Measurements from ENCODE around the gene KCNJ6.

The KCNJ6 gene

DNA sequence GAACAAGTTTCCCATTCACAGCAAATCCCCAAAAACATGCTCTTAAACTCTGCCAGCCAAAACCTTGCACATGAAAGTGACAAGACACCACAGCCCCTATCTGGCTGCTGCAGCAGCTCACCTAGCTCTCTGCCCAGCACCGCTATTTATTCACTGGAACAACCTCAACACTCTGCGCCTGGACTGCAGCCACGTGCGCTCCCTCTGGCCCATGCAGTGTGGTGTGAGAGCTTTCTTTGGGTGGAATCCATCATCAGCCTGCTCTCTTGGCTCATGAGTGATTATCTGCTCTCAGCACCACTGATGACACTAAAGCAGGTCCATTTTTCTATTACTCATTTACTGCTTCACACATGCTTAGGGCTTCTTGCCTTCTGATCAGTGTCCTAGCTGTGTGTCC, 11.4 kb downstream of the KCNJ6 start:
- DNase-seq = no peak

GRCh38 chr21:37903396-37903795, 12.9 kb downstream of the KCNJ6 start:
- DNase-seq = no peak

DNA sequence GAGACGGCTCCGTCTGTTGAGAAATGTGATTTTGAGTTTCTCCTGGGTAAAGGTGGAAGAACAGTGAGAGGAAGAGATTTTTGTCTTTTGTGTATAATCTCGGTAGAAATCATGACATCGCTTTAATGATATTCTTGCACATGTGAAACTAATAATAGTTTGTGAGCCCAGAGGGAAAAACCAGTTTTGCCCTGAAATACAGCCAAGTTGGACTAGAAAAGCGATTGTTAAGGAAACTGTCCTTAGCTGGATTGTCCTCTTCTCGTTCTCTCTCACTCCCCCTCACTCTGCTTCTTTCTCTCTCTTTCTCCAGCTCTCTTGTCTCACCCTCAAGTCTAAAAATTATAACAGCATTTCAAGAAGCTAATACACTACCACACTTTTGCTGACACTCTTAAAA, 17.1 kb downstream of the KCNJ6 start:
- no peak for DNase-seq

DNA sequence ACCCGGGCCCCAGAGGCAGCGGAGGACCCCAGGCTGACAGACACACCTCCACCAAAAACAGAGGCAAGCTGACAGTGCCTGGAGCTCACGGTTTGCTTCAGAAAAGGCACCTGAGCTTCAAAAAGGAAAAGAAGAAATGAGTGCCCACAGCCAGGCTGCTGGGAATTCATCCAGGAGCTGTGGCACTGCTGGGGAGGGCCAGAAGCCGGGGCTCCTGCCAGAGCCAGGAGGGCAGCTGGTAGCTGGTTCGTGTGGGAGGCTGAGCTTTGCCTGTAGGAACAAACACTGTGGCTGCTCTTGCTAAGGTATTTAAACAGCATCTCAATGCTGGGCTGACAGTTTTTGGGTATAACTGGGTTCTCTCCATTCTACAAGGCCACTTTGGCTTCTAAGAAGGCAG, 19.5 kb downstream of the KCNJ6 start:
- DNase-seq = no peak

DNA sequence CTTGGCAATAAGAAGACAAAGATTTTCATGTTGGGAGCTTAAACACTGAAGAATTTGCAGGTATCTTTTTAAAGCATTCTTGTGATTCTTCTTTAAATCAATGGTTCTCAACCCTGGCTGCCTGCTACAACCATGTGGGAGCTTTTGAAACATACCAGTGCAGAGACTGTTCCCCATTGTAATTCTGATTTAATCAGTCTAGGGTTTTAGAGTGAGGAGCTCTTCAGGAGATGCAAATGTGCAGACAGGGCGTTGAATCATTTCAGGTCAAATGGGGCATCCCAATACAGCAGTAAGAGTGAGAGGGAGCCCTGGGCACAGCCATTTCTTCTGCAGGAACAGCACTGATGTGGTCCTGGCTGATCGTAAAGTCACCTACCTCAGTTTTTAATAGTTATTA, 24.3 kb downstream of the KCNJ6 start:
- no peak for DNase-seq

DNA sequence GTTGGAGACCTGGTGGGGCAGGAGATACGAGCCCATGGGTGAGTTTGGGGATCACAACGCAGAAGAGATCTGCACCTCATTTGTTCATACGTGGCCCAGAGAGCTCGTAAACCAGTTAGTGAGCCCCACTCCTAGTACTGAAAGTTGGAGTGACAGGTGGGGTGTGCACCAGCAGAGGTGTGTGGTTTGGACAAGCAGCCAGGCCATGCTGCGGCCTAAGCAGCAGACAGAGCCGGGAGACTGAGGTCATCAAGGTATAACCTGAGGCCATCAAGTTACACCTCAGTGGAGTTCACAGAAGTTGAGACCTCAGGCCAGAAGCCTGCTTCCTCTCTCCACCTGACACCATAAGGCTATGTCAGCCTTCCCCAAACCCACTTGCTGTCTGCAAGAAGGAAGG, 27.6 kb downstream of the KCNJ6 start:
- no peak for DNase-seq

- no peak for DNase-seq
These were observed 29.4 kb downstream of the KCNJ6 start for GRCh38 chr21:37886726-37887299.

DNA sequence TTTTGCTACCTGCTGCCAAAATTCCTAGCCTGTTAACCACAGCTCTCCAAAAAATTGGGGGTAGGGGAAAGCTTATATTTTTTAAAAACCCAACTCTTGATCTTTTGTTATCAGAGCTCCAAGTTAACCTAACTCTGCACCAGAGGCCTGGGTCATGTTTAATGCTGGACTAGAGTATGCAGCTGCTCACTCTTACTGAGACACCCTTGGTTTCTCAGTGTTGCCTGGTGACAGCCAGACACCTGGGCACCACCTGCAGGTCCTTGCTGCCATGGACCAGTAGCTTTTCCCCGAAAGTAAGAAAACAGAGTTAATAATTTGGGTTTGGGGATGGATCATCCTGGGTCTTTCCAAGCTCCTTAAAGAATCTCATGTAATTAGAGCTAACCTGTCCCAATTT, 30.1 kb downstream of the KCNJ6 start:
- no peak for DNase-seq

DNA sequence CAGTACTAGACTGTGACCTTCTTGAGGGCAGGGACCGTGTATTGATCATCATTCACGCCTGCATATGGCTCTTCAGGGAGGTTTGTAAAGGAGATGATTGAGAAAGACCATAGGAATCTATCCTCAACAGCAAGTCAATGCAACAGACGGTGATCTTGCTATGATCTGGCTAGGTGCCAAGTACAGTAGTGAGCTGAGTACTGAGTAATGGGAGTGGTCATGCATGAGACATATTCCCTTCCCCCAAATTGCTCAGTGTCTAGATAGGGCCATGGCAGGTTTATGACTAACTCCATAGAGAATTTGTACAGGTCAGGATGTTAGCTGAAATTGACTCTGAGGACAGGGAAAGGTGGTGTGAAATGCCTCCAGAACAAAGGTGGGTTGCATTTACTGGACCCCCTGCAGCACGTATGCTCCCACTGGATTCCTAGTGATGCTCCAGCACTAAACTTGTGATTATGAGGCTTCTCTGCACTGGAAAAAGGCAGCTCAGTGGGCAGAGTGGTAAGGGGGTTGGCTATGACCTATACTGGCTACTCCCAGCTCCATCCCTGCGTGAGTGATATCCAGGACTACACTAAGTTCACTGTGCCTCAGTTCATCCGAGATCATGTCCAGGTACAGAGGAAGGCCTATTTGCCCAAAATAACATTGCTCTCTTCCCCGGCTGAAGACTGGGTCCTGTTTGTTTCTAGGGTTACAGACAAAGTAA, 37.2 kb downstream of the KCNJ6 start:
- peak; percentile 75 for DNase-seq

DNA sequence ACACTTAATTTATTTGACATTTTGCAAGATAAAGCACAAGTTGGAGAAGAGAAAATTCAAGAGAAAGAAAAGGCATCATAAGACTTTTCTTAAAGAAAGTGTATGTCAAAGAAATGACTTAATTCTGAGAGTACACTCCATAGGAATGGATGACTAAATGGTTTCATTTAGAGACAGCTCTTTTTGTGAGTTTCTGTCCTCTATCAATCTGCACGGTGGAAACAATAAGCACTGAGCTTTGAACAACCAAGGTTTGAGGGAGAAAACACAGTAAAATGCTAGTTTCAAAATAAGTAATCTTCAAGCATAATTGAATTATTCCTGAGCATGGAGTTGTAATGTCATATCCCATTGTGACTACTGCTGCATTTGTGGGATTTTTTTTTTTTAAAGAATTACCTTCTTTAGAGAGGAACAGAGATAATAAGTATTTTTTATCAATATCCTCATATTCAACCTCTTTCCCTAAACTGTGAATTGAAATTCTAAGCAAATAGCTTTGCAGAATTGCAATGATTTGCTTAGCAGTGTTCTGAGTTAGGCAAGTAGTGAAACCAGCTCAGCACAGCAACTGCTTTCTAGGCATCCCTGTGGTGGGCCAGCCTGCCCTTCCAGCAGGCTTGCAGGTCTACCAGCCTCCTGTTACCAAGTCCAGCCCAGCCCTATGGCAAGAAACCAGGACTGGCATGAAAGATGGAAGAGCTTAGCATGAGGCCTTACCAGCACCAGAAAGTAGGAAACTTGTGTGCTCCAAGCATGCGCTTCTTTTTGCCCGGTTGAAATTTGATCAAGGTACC, 38.2 kb downstream of the KCNJ6 start:
- no peak for DNase-seq

- peak; percentile 25 for DNase-seq
These were observed 39.1 kb downstream of the KCNJ6 start for GRCh38 chr21:37877171-37877570.

DNA sequence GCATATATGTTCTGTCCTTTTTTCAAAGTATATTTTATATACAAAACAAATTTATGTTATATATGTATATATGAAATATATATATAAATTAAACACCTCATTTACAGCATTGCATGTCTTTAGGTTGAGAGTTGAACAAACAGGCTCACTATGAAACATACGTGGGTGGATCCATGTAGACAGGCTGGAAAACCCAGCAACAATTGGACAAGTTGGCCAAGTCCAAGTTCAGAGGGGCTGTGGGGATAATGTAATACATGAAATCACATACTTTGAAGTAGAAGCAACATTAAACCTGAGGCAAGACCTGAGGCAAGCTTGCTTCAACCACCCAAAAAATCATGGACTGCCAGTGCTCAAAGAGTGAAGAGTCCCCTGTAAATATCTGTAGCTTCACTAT, 39.7 kb downstream of the KCNJ6 start:
- DNase-seq = no peak

DNA sequence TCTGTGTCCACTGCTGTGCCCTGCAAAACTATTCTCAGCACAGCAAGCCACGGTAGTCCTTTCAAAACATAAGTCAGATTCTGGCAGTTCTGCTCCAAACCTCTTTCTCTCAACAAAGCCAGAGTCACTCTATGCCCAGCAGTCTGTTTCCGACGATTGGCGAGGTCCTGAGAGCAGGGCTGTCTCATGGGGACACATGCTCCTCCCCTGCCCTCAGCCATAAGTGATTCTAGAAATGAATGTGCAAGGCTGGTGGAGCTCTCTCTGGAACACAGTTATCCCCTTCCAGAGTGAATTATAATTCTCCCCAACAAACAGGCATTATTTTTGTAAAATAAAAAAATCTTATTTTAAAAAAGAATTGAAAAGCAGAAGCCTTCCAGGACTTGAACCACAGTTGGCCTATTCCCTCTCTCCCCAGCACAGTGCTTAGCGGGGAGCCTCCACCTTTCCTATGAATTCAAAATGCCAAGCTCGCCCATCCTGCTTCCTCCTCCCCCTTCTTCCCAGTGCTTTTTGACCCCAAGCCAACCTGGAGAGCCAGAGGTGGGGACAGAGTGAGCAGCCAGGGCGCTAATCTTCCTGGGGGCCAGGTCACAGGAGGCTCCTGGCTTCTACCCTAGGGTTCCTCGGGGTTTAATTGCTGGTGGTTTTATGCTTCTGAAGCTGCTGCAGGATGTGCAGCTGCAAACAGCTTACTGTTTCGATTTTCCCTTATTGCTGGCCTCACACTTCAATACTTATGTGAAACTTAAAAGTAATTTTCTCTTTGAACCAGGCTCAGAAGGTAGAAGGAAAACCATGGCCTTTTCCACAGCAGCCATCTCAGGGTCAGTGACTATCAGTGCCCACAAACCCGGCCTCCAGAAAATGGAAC, 41.1 kb downstream of the KCNJ6 start:
- DNase-seq = no peak

GRCh38 chr21:37874481-37874880, 41.8 kb downstream of the KCNJ6 start:
- no peak for DNase-seq

DNA sequence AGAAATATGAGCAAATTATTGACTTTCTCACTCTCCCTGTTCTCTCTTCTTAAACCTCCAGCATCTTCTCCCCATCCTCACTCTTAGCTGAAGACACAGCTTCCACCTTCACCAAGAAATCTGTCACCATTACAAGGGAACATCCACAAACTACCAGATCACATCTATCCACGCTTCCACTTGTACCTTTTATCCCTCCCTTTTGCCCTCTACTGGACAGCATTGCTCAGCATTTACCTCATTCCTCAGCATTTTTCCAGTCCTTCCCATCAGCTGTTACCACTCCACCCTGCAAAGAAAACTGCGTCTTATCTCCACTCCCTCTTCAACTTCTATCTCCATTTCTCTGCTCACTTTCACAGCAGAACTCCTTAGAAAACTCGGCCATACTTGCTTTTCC, 42.6 kb downstream of the KCNJ6 start:
- peak; percentile 28 for DNase-seq

DNA sequence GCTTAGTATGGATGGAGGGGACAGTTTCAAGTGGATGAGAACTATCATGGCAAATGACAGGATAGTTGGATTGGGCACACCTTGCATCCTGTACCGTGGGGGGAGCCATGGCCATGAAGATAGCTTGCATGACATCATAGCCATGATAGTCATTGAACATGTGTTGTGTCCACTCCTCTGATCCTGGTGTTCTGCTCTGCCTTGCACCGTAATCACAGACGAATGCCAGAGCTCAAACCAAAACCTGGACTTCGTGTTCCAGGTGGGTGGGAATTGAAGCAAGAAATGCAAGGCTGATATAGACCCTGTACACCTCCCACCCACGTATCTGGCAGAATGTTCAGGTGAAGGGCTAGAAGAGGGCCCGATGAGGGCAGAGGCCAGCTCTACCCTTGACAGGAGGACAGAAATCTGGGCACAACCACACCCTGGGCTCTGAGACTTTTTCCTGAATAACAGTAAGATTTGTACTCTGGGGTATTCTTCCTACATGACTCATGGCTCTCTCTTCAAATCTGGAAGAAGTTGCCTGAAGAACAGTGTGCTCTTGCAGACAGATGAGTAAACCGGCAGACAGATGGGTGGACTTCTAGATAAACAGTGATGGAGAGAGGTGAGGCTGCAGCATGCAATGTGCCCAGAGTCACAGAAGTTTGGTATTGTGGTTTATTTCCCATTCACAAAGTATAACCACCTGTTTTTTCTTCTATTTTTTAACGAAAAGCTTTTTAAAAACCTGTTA, 45.0 kb downstream of the KCNJ6 start:
- peak; percentile 80 for DNase-seq

DNA sequence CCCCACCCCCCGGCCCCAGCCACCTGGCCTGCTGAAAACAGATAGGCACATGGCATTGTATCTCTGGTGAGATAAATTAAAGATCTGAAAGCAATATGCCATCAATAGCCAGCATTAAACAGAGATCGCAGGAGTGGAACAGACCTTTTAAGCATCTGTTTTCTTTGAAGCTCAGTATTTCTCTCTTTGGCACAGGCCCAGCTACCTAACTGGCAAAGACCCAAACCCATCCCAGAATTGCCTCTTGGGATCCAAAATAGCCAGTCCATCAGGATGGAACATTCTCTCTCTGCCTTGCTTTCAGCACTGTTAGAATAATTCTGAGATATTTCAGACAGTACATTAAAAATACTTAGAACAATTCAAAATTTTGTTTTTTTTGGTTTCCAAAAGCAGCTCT, 46.0 kb downstream of the KCNJ6 start:
- no peak for DNase-seq

DNA sequence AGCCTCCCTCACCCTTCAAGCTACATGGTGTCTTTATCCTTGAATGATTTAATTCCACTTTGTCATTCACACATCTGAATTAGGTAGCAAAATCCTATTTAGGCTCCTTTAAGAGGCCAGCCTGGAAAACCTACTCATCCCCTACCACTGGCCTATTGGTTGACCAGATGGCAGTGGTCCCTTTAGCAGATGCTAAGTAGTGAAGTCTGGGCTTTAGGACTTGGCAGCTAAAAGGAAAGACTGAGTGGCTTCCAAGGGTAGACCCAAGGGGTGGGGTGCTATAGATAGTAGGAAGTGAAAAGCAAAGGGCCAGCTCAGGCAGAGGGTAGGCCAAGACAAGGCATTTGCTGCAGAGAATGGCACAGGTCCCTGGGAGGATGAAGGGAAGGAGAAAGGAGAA, 46.6 kb downstream of the KCNJ6 start:
- no peak for DNase-seq

- peak; percentile 78 for DNase-seq
These were observed 47.6 kb downstream of the KCNJ6 start for GRCh38 chr21:37868446-37869295.

- DNase-seq = no peak
These were observed 50.2 kb downstream of the KCNJ6 start for GRCh38 chr21:37866027-37866426.

DNA sequence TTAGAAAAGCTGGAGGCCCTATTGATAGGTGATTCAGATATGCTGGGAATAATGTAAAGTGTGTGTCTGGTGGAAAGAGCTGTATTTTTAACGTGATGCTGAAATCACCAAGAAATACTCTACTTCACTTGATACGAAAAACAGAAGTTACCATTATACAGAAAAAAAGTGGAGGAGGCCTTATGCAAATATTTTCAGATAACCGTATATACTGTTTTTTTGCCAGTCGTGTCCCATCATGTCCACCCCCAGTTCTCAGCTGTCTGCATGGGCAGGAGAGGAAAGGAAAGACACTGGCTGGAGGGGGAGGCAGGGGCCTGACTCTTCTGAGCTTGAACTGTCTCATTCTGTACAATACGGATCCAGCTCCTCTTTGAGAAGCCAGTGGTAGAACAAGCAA, 51.1 kb downstream of the KCNJ6 start:
- DNase-seq = no peak
